K562 (cell line): ENCODE measurements around the gene CDS1. TPM values are rescaled to one million over a fixed set of nuclear protein-coding genes. Genes with fewer than 3 reads are reported as not detected.

Source experiments
- BRD4 ChIP-seq: fragments of 200-600 bp; sonication (generic); IDR thresholded peaks from 2 replicates; pipeline ENCODE4 v1.6.1; 2017; ENCODE audit warnings: inconsistent platforms
- EGR1 ChIP-seq: fragments of 450-650 bp; conservative IDR thresholded peaks from 2 replicates; pipeline ENCODE4 v1.6.1; 2017; ENCODE audit warnings: mild to moderate bottlenecking
- EP300 ChIP-seq: IDR thresholded peaks from 2 replicates; pipeline ENCODE4 v1.6.1; 2012; ENCODE audit warnings: low read length, improper control_type of control experiment
- GTF2A2 ChIP-seq: IDR thresholded peaks from 2 replicates; pipeline ENCODE4 v1.6.1; 2016; ENCODE audit warnings: mild to moderate bottlenecking, missing genetic modification characterization, missing compliant biosample characterization
- HCFC1 ChIP-seq: IDR thresholded peaks from 2 replicates; pipeline ENCODE4 v1.6.1; 2012; ENCODE audit warnings: low read depth, low read length, improper control_type of control experiment
- HLTF ChIP-seq: fragments of 450-650 bp; IDR thresholded peaks from 2 replicates; pipeline ENCODE4 v1.6.1; 2016
- HNRNPUL1 ChIP-seq: fragments of 200-400 bp; formaldehyde crosslinking; IDR thresholded peaks from 2 replicates; pipeline ENCODE4 v1.6.1; 2017; ENCODE audit warnings: low read length
- KDM5B ChIP-seq: fragments of 200-600 bp; sonication (generic); IDR thresholded peaks from 2 replicates; pipeline ENCODE4 v1.6.1; 2012; ENCODE audit warnings: low read depth, mild to moderate bottlenecking, moderate library complexity, low read length, control low read depth, inconsistent platforms; ENCODE audit not compliant: insufficient replicate concordance
- KLF6 ChIP-seq: fragments of 250-450 bp; sonication (Bioruptor Pico); IDR thresholded peaks from 2 replicates; pipeline ENCODE4 v1.4.0; 2020; ENCODE audit warnings: mild to moderate bottlenecking, moderate library complexity, borderline replicate concordance
- NCOA6 ChIP-seq: fragments of 450-650 bp; IDR thresholded peaks from 2 replicates; pipeline ENCODE4 v1.6.1; 2017; ENCODE audit warnings: mild to moderate bottlenecking
- PBX2 ChIP-seq, 2 experiments: IDR thresholded peaks in 1 of 2; conservative IDR thresholded peaks in 1 of 2; 2 replicates each; pipeline ENCODE4 v1.6.1; 2016; ENCODE audit warnings: low read depth in 2 of 2, mild to moderate bottlenecking in 1 of 2, missing compliant biosample characterization in 1 of 2, missing genetic modification characterization in 1 of 2, moderate library complexity in 1 of 2
- PHB2 ChIP-seq: fragments of 450-650 bp; IDR thresholded peaks from 2 replicates; pipeline ENCODE4 v1.6.1; 2017; ENCODE audit warnings: low read depth
- PKNOX1 ChIP-seq: fragments of 450-650 bp; IDR thresholded peaks from 2 replicates; pipeline ENCODE4 v1.6.1; 2016
- PTRF ChIP-seq: fragments of 450-650 bp; IDR thresholded peaks from 2 replicates; pipeline ENCODE4 v1.6.1; 2016; ENCODE audit warnings: mild to moderate bottlenecking, missing genetic modification characterization, missing compliant biosample characterization
- RBM25 ChIP-seq: fragments of 200-400 bp; formaldehyde crosslinking; IDR thresholded peaks from 2 replicates; pipeline ENCODE4 v1.6.1; 2018; ENCODE audit warnings: low read length, low read depth, moderate library complexity; ENCODE audit not compliant: severe bottlenecking
- SAFB ChIP-seq: fragments of 200-400 bp; formaldehyde crosslinking; IDR thresholded peaks from 2 replicates; pipeline ENCODE4 v1.6.1; 2017; ENCODE audit warnings: low read depth, low read length, borderline replicate concordance
- TAF7 ChIP-seq: fragments of 450-650 bp; IDR thresholded peaks from 2 replicates; pipeline ENCODE4 v1.6.1; 2016; ENCODE audit warnings: missing genetic modification characterization, missing compliant biosample characterization
- TFAM ChIP-seq: fragments of 250-450 bp; sonication (Bioruptor Pico); conservative IDR thresholded peaks from 2 replicates; pipeline ENCODE4 v1.5.0; 2021; ENCODE audit warnings: mild to moderate bottlenecking, moderate library complexity
- ZFPM2 ChIP-seq: fragments of 250-450 bp; sonication (Bioruptor Pico); IDR thresholded peaks from 2 replicates; pipeline ENCODE4 v1.5.1; 2022; ENCODE audit warnings: mild to moderate bottlenecking
- ZNF175 ChIP-seq: fragments of 200-800 bp; sonication (Bioruptor generic); IDR thresholded peaks from 2 replicates; pipeline ENCODE4 v1.6.1; 2016; ENCODE audit warnings: low read depth, mild to moderate bottlenecking, missing genetic modification characterization, missing compliant biosample characterization
- ZNF347 ChIP-seq: fragments of 450-650 bp; formaldehyde crosslinking; IDR thresholded peaks from 2 replicates; pipeline ENCODE4 v1.4.0; 2020; ENCODE audit warnings: low read depth, mild to moderate bottlenecking, moderate library complexity
- ZNF668 ChIP-seq: fragments of 250-450 bp; sonication (Bioruptor Pico); IDR thresholded peaks from 2 replicates; pipeline ENCODE4 v1.8.0; 2022; ENCODE audit warnings: mild to moderate bottlenecking, inconsistent platforms
- ZNF79 ChIP-seq: fragments of 250-450 bp; sonication (Bioruptor Pico); IDR thresholded peaks from 2 replicates; pipeline ENCODE4 v1.4.0; 2020; ENCODE audit warnings: low read depth, mild to moderate bottlenecking, moderate library complexity
- polyA plus RNA-seq, 8 experiments: library from polyadenylated mRNA; depleted of rRNA in 4 of 8; stranded (reverse) in 5 of 8; unstranded in 3 of 8; fragments of >200 nt; fragmentation: Nextera tagmentation in 2 of 8; fragmentation: Illumina TruSeq in 1 of 8; extraction: Ambion mirVana in 2 of 8; extraction: Trizol in 1 of 8; gene quantifications; 2 replicates each; pipeline versions ENCODE4 v1.2.1 to v1.2.3, GENCODE V29; 2011 to 2014; ENCODE audit warnings: inconsistent platforms in 1 of 8, missing spikeins in 1 of 8
- total RNA-seq, 7 experiments: library from RNA; depleted of rRNA in 6 of 7; stranded (reverse); fragments of >200 nt in 6 of 7; fragmentation: Illumina TruSeq in 2 of 7; extraction: Trizol in 2 of 7; gene quantifications; 2 replicates each; pipeline versions ENCODE4 v1.2.1 to v1.2.3, GENCODE V29; 2011 to 2021; ENCODE audit warnings: low replicate concordance in 1 of 7
- TF ChIP-seq, protein P1 (sequence below): fragments of 450-650 bp; IDR thresholded peaks from one replicate; pipeline ENCODE4 v1.6.1; 2018; ENCODE audit warnings: mild to moderate bottlenecking, moderate library complexity; ENCODE audit not compliant: partially characterized antibody

CDS1 gene
- total and polyA plus RNA-seq, 9 of the 15 experiments (the other 6 are each of a cell fraction or from before 2014, with no cell fraction given): 0.04 to 0.42 (median 0.15) TPM

DNA sequence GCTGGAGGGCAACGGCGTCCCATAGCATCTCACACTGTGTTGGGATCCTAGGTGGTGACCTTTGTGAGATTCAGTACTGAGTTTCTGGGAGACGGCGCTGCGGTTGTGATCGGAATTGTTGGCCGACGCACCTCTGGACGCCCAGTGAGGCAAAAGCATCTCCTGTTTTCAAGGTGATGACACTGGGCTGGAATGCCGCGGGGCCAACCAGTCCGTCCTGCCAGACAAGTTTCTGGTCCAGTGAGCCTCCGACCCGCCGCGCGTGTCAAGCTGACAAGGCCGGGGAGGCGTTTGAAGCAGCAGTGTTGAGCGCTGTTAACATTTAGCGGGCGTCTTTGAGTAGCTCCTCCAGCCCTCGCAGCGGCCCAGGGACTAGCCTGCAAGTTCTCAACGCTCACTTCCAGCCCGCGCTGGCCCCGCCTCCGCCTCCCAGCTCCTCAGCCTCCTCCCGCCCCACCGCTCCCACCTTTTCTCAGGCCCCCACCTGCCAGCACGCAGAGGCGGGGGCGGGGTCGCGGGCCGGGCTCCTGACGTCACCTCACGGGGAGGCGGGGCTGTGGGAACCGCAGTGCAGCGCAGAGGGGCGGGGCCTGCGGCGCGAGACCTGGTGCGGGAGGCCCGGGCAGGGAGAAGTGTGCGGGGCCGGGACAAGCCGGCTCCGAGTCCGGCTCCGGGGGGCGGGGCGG lies 482 bp upstream of the CDS1 start (continued):
- TF ChIP-seq, protein P1, sequence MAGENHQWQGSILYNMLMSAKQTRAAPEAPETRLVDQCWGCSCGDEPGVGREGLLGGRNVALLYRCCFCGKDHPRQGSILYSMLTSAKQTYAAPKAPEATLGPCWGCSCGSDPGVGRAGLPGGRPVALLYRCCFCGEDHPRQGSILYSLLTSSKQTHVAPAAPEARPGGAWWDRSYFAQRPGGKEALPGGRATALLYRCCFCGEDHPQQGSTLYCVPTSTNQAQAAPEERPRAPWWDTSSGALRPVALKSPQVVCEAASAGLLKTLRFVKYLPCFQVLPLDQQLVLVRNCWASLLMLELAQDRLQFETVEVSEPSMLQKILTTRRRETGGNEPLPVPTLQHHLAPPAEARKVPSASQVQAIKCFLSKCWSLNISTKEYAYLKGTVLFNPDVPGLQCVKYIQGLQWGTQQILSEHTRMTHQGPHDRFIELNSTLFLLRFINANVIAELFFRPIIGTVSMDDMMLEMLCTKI: no peak
- TF ChIP-seq RBM25 (no peak), PTRF (tag) (no peak), PHB2 (no peak), ZNF347 (CRISPR knock-in tag) (no peak), ZNF175 (no peak), ZNF79 (CRISPR knock-in tag) (no peak), SAFB (no peak), EP300 (no peak), NCOA6 (no peak), HNRNPUL1 (no peak), HLTF (no peak), KLF6 (CRISPR knock-in tag) (no peak), KDM5B (no peak), BRD4 (no peak), TFAM (CRISPR knock-in tag) (no peak), ZNF668 (CRISPR knock-in tag) (no peak), EGR1 (peak; percentile 84), PBX2 (CRISPR knock-in tag; IDR thresholded peaks at IDR 0.05; ENCODE audit: low read depth) (no peak), PBX2 (tag; conservative IDR thresholded peaks at IDR 0.05; ENCODE audit: low read depth) (no peak), PKNOX1 (peak; percentile 49), ZFPM2 (no peak), GTF2A2 (tag) (no peak), TAF7 (no peak), HCFC1 (no peak)
